Astrocyte (in vitro differentiated cells and primary cell): ENCODE measurements around the gene ALDH16A1. TPM values are rescaled to one million over a fixed set of nuclear protein-coding genes. Genes with fewer than 3 reads are reported as not detected.
A peak's percentile ranks its signal among the peaks of the same experiment; 100 is the strongest.

Experiments
- DNase-seq: peaks from one replicate; pipeline ENCODE4 v3.0.0-alpha.2; 2010; ENCODE audit warnings: low read depth
- FAIRE-seq: peaks from 2 replicates; lab custom pipeline; 2011; peaks lifted over from hg19 to GRCh38; lab: Jason Lieb, UNC
- H2AFZ ChIP-seq: 2 replicates; pipeline ENCODE4 v1.6.0; 2012; ENCODE audit warnings: low read depth, low read length, inconsistent platforms
- H3K27ac ChIP-seq: 2 replicates; pipeline ENCODE4 v1.5.1; 2011; ENCODE audit warnings: low read depth, low read length, inconsistent platforms
- H3K27me3 ChIP-seq: 2 replicates; pipeline ENCODE4 v1.6.0; 2011; ENCODE audit warnings: low read length, inconsistent platforms; ENCODE audit not compliant: insufficient read depth
- H3K36me3 ChIP-seq: 2 replicates; pipeline ENCODE4 v1.5.1; 2011; ENCODE audit warnings: low read length, inconsistent platforms; ENCODE audit not compliant: insufficient read depth
- H3K4me1 ChIP-seq: 2 replicates; pipeline ENCODE4 v1.5.1; 2011; ENCODE audit warnings: low read length, inconsistent platforms; ENCODE audit not compliant: insufficient read depth
- H3K4me2 ChIP-seq: 2 replicates; pipeline ENCODE4 v1.6.0; 2012; ENCODE audit warnings: low read length, inconsistent platforms
- H3K4me3 ChIP-seq: 2 replicates; pipeline ENCODE4 v1.5.1; 2011; ENCODE audit warnings: low read depth, mild to moderate bottlenecking, low read length, inconsistent platforms; ENCODE audit not compliant: insufficient read depth
- H3K79me2 ChIP-seq: 2 replicates; pipeline ENCODE4 v1.6.0; 2012; ENCODE audit warnings: mild to moderate bottlenecking, low read length, inconsistent platforms; ENCODE audit not compliant: insufficient read depth
- H3K9ac ChIP-seq: 2 replicates; pipeline ENCODE4 v1.6.0; 2012; ENCODE audit warnings: mild to moderate bottlenecking, low read length, inconsistent platforms
- H3K9me3 ChIP-seq: 2 replicates; pipeline ENCODE4 v1.5.1; 2012; ENCODE audit warnings: low read depth, mild to moderate bottlenecking, low read length, inconsistent platforms; ENCODE audit not compliant: insufficient read depth
- H4K20me1 ChIP-seq: 2 replicates; pipeline ENCODE4 v1.6.0; 2012; ENCODE audit warnings: low read length, inconsistent platforms; ENCODE audit not compliant: insufficient read depth
- H3K27ac Mint-ChIP-seq: one replicate; pipeline ENCODE4 v1.8.0; 2021; ENCODE audit warnings: mild to moderate bottlenecking, mixed read lengths; ENCODE audit not compliant: unreplicated experiment
- H3K27me3 Mint-ChIP-seq: one replicate; pipeline ENCODE4 v1.8.0; 2021; ENCODE audit warnings: low read depth, mixed read lengths; ENCODE audit not compliant: unreplicated experiment
- H3K36me3 Mint-ChIP-seq: one replicate; pipeline ENCODE4 v1.8.0; 2021; ENCODE audit warnings: low read depth, mixed read lengths; ENCODE audit not compliant: unreplicated experiment
- H3K4me1 Mint-ChIP-seq: one replicate; pipeline ENCODE4 v1.8.0; 2021; ENCODE audit warnings: low read depth, mixed read lengths; ENCODE audit not compliant: unreplicated experiment
- H3K4me3 Mint-ChIP-seq: one replicate; pipeline ENCODE4 v1.8.0; 2021; ENCODE audit warnings: mild to moderate bottlenecking, moderate library complexity, mixed read lengths; ENCODE audit not compliant: unreplicated experiment
- H3K9me3 Mint-ChIP-seq: one replicate; pipeline ENCODE4 v1.8.0; 2021; ENCODE audit warnings: mild to moderate bottlenecking, mixed read lengths; ENCODE audit not compliant: unreplicated experiment
- EZH2 ChIP-seq: IDR thresholded peaks from 2 replicates; pipeline ENCODE4 v1.6.1; 2012; ENCODE audit warnings: mild to moderate bottlenecking, low read length, inconsistent platforms; ENCODE audit not compliant: insufficient read depth
- total RNA-seq: library from RNA; stranded (reverse); gene quantifications from 2 replicates; pipeline ENCODE4 v1.2.1, GENCODE V29; 2021
- TF ChIP-seq, protein P1 (sequence below): IDR thresholded peaks from 2 replicates; pipeline ENCODE4 v1.5.1; 2011; ENCODE audit warnings: low read depth, mild to moderate bottlenecking, inconsistent platforms, low read length, moderate library complexity; ENCODE audit not compliant: insufficient read depth

ALDH16A1 gene
- total RNA-seq, 1 donor from 2014 or later: 13.0 TPM

DNA sequence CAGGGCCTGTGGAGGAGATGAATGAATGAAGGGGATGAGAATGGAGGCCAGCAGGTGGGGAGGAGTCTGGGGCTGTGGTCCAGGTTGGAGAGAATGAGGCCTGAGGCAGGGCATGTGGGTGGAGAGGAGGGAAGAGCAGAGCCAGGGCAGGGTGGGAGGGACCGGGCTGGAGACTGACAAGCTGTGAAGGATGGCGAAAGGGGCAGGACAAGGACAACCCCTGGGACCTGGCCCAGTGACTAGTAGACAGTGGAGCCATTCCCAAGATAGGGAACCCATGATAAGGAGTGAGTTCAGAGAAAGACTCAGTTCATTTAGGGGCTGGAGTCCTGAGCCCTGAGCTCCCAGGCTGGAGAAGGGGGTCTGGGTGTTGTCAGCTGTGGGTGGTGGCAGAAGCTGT is 32.8 kb upstream of the ALDH16A1 start:
- H3K4me2 ChIP-seq: no peak overlapping the region
- no peaks in the 10 kb centered on the region for H3K36me3 ChIP-seq
- Mint-ChIP-seq H3K9me3 (no peaks in the 10 kb centered on the region), H3K27ac (no peak overlapping the region), H3K4me1 (peaks cover 4% of the 10 kb centered on the region), H3K27me3 (peaks cover 86% of the 10 kb centered on the region), H3K4me3 (peak overlapping the region; percentile 16), H3K36me3 (peaks cover 3% of the 10 kb centered on the region)
- H3K4me3 ChIP-seq: no peak overlapping the region
- DNase-seq (no peak), FAIRE-seq (no peak)
- H3K9ac ChIP-seq: no peak overlapping the region
- no peaks in the 10 kb centered on the region for H3K79me2 ChIP-seq
- H3K27ac ChIP-seq: no peak overlapping the region
- H3K4me1 ChIP-seq: peaks cover 4% of the 10 kb centered on the region
- H3K9me3 ChIP-seq: no peaks in the 10 kb centered on the region
- H3K27me3 ChIP-seq: peaks cover 78% of the 10 kb centered on the region
- TF ChIP-seq, protein P1, sequence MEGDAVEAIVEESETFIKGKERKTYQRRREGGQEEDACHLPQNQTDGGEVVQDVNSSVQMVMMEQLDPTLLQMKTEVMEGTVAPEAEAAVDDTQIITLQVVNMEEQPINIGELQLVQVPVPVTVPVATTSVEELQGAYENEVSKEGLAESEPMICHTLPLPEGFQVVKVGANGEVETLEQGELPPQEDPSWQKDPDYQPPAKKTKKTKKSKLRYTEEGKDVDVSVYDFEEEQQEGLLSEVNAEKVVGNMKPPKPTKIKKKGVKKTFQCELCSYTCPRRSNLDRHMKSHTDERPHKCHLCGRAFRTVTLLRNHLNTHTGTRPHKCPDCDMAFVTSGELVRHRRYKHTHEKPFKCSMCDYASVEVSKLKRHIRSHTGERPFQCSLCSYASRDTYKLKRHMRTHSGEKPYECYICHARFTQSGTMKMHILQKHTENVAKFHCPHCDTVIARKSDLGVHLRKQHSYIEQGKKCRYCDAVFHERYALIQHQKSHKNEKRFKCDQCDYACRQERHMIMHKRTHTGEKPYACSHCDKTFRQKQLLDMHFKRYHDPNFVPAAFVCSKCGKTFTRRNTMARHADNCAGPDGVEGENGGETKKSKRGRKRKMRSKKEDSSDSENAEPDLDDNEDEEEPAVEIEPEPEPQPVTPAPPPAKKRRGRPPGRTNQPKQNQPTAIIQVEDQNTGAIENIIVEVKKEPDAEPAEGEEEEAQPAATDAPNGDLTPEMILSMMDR: no peak
- no peak for TF ChIP-seq EZH2
- H4K20me1 ChIP-seq: peaks cover 7% of the 10 kb centered on the region
- no peak overlapping the region for H2AFZ ChIP-seq

DNA sequence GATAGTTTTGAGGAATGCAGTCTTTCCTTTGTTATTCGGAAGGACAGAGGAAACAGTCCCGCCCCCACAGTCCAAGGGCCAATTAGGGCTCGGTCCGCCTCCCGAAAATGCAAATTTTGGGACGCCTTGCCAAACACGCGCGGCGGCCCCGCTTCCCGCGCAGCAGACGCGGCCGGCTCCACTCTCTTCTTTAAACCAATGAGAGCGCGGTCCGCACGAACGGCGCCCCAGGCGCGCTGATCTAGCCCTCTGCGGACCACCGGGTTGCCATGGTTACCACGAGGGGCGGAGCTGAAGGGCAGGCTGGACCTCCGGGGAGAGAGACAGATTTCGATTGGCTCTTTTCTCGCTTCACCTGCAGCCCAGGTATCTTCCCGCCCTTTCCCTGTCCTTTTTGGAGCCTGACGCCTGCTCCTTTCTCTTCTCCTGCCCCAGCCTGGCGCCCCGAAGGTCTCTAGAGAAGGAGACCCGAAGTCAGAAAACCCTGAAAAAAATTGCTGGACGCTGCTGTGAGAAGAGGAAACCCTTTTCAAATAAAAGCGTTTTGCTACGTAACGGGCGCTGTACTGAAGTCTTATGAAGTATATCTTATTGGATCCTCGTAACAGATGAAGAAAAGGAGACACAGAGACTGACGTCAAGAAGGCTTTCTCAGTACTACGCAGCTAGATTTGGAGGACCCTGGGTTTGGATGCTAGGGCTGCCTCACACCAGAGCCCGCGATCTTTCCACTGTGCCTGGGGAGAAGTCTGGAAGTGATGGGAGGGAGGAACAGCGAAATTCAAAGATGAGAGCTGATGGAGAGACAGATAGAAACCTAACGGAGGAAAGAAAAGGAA is 31.8 kb upstream of the ALDH16A1 start:
- no peak for TF ChIP-seq EZH2
- no peaks in the 10 kb centered on the region for H3K36me3 ChIP-seq
- Mint-ChIP-seq H3K4me3 (peak overlapping the region; percentile 27), H3K27ac (no peak overlapping the region), H3K4me1 (peaks cover 4% of the 10 kb centered on the region), H3K9me3 (no peaks in the 10 kb centered on the region), H3K27me3 (peaks cover 90% of the 10 kb centered on the region), H3K36me3 (peaks cover 3% of the 10 kb centered on the region)
- H3K4me2 ChIP-seq: peak overlapping the region; percentile 25
- H3K27me3 ChIP-seq: peaks cover 88% of the 10 kb centered on the region
- no peak overlapping the region for H2AFZ ChIP-seq
- DNase-seq (peak; percentile 18), FAIRE-seq (no peak)
- H3K79me2 ChIP-seq: no peaks in the 10 kb centered on the region
- H4K20me1 ChIP-seq: peaks cover 7% of the 10 kb centered on the region
- H3K4me3 ChIP-seq: no peak overlapping the region
- H3K27ac ChIP-seq: no peak overlapping the region
- peaks cover 4% of the 10 kb centered on the region for H3K4me1 ChIP-seq
- H3K9ac ChIP-seq: no peak overlapping the region
- H3K9me3 ChIP-seq: no peaks in the 10 kb centered on the region

DNA sequence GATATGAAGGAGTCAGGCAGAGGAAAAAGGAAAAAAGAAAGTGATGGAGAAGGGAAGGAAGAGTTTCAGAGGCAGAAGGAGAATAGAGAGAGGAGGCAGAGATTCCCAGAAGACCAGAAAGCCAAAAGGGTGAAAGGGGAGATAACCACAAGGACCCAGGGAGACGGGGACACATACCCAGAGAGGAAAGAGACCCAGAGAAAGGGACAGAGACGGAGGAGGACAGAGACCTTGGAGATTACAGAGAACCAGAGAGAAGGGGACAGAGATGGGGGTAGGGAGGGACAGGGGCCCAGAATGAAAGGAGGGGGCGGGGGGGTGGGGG is 31.2 kb upstream of the ALDH16A1 start:
- H3K27me3 ChIP-seq: peaks cover 94% of the 10 kb centered on the region
- H3K4me2 ChIP-seq: no peak overlapping the region
- H3K27ac ChIP-seq: no peak overlapping the region

More for the DNA sequence above, 31.2 kb upstream of the ALDH16A1 start:
- Mint-ChIP-seq H3K27me3 (peaks cover 90% of the 10 kb centered on the region), H3K4me3 (no peak overlapping the region), H3K4me1 (peaks cover 4% of the 10 kb centered on the region), H3K27ac (no peak overlapping the region), H3K36me3 (peaks cover 3% of the 10 kb centered on the region), H3K9me3 (no peaks in the 10 kb centered on the region)
- H3K9me3 ChIP-seq: no peaks in the 10 kb centered on the region
- no peak overlapping the region for H3K9ac ChIP-seq
- no peak overlapping the region for H3K4me3 ChIP-seq
- H3K36me3 ChIP-seq: no peaks in the 10 kb centered on the region
- DNase-seq: no peak
- no peak for TF ChIP-seq EZH2
- TF ChIP-seq, protein P1: no peak
- H3K4me1 ChIP-seq: peaks cover 4% of the 10 kb centered on the region
- FAIRE-seq: no peak
- H3K79me2 ChIP-seq: no peaks in the 10 kb centered on the region
- H4K20me1 ChIP-seq: peaks cover 7% of the 10 kb centered on the region
- H2AFZ ChIP-seq: no peak overlapping the region
